CD4-positive, alpha-beta T cell (primary cell): ENCODE measurements around the gene TBC1D22A. TPM values are rescaled to one million over a fixed set of nuclear protein-coding genes. Genes with fewer than 3 reads are reported as not detected.

Experiments used
- ATAC-seq: fragments of 200-7000 bp; cut with Tn5 transposase; one replicate; pipeline ENCODE4 v1.10.0; 2022; ENCODE audit warnings: mild to moderate bottlenecking; ENCODE audit not compliant: poor library complexity
- CTCF ChIA-PET: fragments of 350-600 bp; sonication (Branson Sonifier 250); formaldehyde crosslinking; loops from one replicate; lab custom pipeline; 2021; ENCODE audit warnings: antibody characterized with exemption, inconsistent platforms; lab: Charles Lee
- POLR2A ChIA-PET: fragments of 350-600 bp; sonication (Branson Sonifier 250); formaldehyde crosslinking; loops from one replicate; lab custom pipeline; 2021; ENCODE audit warnings: antibody characterized with exemption, inconsistent platforms; lab: Charles Lee
- DNase-seq, 14 experiments: peaks; one replicate each; pipeline ENCODE4 v3.0.0-alpha.2; 2013 to 2020; ENCODE audit warnings: mixed read lengths in 2 of 14
- H3K27ac ChIP-seq, 2 donors: one replicate each; pipeline versions ENCODE4 v1.5.1 to v1.7.0; 2013; ENCODE audit warnings: low read length in 2 of 2, low read depth in 1 of 2, mild to moderate bottlenecking in 1 of 2
- H3K27me3 ChIP-seq, 2 experiments: 1 replicate in 1 of 2; 2 replicates in 1 of 2; pipeline versions ENCODE4 v1.6.1 to v1.7.0; 2013; ENCODE audit warnings: low read length in 2 of 2, control low read depth in 1 of 2, mild to moderate bottlenecking in 1 of 2, moderate library complexity in 1 of 2; ENCODE audit not compliant: insufficient read depth in 2 of 2, control insufficient read depth in 1 of 2
- H3K36me3 ChIP-seq: one replicate; pipeline ENCODE4 v1.6.1; 2013; ENCODE audit warnings: low read length, control low read depth; ENCODE audit not compliant: insufficient read depth
- H3K4me1 ChIP-seq: one replicate; pipeline ENCODE4 v1.6.1; 2013; ENCODE audit warnings: low read length, control low read depth; ENCODE audit not compliant: insufficient read depth
- H3K4me3 ChIP-seq: one replicate; pipeline ENCODE4 v1.5.1; 2013; ENCODE audit warnings: mild to moderate bottlenecking, low read length, moderate library complexity
- H3K9me3 ChIP-seq, 2 experiments: 1 replicate in 1 of 2; 2 replicates in 1 of 2; pipeline versions ENCODE4 v1.6.1 to v1.7.0; 2013; ENCODE audit warnings: low read length in 2 of 2, mild to moderate bottlenecking in 2 of 2, control low read depth in 1 of 2, moderate library complexity in 1 of 2; ENCODE audit not compliant: control insufficient read depth in 1 of 2, insufficient read depth in 1 of 2
- H3K27ac Mint-ChIP-seq: one replicate; pipeline ENCODE4 v1.8.0; 2020; ENCODE audit warnings: mixed read lengths
- H3K27me3 Mint-ChIP-seq: one replicate; pipeline ENCODE4 v1.8.0; 2021; ENCODE audit warnings: mixed read lengths
- H3K36me3 Mint-ChIP-seq: one replicate; pipeline ENCODE4 v1.8.0; 2021; ENCODE audit warnings: low read depth, mixed read lengths
- H3K4me1 Mint-ChIP-seq: one replicate; pipeline ENCODE4 v1.8.0; 2021; ENCODE audit warnings: low read depth, mixed read lengths
- H3K4me3 Mint-ChIP-seq: one replicate; pipeline ENCODE4 v1.8.0; 2020; ENCODE audit warnings: mild to moderate bottlenecking, mixed read lengths
- H3K9me3 Mint-ChIP-seq: one replicate; pipeline ENCODE4 v1.8.0; 2020; ENCODE audit warnings: mixed read lengths
- intact Hi-C, 2 experiments: fragments of 100-400 bp; cut with DNase I in 1 of 2; cut with micrococcal nuclease in 1 of 2; formaldehyde crosslinking; loops; one replicate each; pipeline versions ENCODE4 v1.15.1 to v1.9.0; 2023 to 2025; cut with DNase I, micrococcal nuclease
- total RNA-seq, 174 experiments: library from RNA in 2 of 174; stranded (reverse) in 2 of 174; gene quantifications; one replicate each; pipeline ENCODE4 v1.2.3 and lab custom pipeline; 2021 to 2026
- TF ChIP-seq, protein P1 (sequence below): fragments of 200-600 bp; IDR thresholded peaks from one replicate; pipeline ENCODE4 v1.8.0; 2022; ENCODE audit warnings: antibody characterized with exemption, mild to moderate bottlenecking

TBC1D22A gene
- total RNA-seq, 2 experiments from 2014 or later, result 27.1 to 31.7 TPM

DNA sequence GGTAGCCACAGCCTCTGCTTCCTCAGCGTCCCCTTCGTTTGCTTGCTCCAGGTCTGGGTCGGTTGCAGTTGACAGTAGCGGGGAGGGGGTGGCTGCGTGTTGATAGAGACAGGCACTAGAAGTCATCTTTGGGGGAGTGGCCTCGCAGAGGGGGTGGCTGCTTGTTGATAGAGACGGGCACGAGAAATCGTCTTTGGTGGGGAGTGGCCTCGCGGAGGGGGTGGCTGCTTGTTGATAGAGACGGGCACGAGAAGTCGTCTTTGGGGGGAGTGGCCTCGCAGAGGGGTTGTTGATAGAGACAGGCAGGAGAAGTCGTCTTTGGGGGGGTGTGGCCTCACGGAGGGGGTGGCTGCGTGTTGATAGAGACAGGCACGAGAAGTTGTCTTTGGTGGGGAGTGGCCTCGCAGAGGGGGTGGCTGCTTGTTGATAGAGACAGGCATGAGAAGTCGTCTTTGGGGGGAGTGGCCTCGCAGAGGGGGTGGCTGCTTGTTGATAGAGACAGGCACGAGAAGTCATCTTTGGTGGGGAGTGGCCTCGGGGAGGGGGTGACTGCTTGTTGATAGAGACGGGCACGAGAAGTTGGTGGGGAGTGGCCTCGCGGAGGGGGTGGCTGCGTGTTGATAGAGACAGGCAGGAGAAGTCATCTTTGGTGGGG, 328.3 kb downstream of the TBC1D22A start:
- Mint-ChIP-seq H3K4me1 (peaks cover 54% of the 10 kb centered on the region), H3K36me3 (peaks cover 21% of the 10 kb centered on the region), H3K27ac (peak overlapping the region; percentile 89), H3K27me3 (no peaks in the 10 kb centered on the region), H3K4me3 (peak overlapping the region; percentile 81), H3K9me3 (no peaks in the 10 kb centered on the region)
- H3K4me1 ChIP-seq, result peaks cover 27% of the 10 kb centered on the region
- H3K27me3 ChIP-seq, result no peaks in the 10 kb centered on the region
- CTCF ChIA-PET, result no interaction called here
- intact Hi-C loops, result no loop called here
- H3K9me3 ChIP-seq, result peaks cover 0 to 22% of the 10 kb centered on the region in 2 experiments
- H3K36me3 ChIP-seq, result no peaks in the 10 kb centered on the region
- H3K27ac ChIP-seq, result no peak overlapping the region
- POLR2A ChIA-PET, result no interaction called here
- peak; percentile 78 for ATAC-seq
- DNase-seq, result peak in 11 of 14 experiments; percentile 6 to 87 (median 27)
- TF ChIP-seq, protein P1, sequence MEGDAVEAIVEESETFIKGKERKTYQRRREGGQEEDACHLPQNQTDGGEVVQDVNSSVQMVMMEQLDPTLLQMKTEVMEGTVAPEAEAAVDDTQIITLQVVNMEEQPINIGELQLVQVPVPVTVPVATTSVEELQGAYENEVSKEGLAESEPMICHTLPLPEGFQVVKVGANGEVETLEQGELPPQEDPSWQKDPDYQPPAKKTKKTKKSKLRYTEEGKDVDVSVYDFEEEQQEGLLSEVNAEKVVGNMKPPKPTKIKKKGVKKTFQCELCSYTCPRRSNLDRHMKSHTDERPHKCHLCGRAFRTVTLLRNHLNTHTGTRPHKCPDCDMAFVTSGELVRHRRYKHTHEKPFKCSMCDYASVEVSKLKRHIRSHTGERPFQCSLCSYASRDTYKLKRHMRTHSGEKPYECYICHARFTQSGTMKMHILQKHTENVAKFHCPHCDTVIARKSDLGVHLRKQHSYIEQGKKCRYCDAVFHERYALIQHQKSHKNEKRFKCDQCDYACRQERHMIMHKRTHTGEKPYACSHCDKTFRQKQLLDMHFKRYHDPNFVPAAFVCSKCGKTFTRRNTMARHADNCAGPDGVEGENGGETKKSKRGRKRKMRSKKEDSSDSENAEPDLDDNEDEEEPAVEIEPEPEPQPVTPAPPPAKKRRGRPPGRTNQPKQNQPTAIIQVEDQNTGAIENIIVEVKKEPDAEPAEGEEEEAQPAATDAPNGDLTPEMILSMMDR, result no peak
- H3K4me3 ChIP-seq, result peak overlapping the region; percentile 39

DNA sequence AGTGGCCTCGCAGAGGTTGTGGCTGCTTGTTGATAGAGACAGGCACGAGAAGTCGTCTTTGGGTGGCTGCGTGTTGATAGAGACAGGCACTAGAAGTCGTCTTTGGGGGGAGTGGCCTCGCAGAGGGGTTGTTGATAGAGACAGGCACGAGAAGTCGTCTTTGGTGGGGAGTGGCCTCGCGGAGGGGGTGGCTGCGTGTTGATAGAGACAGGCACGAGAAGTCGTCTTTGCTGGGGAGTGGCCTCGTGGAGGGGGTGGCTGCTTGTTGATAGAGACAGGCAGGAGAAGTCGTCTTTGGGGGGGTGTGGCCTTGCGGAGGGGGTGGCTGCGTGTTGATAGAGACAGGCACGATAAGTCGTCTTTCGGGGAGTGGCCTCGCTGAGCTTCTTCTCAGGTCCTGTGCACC, 328.8 kb downstream of the TBC1D22A start:
- H3K27me3 Mint-ChIP-seq, result no peaks in the 10 kb centered on the region
- peak overlapping the region; percentile 89 for H3K27ac Mint-ChIP-seq
- peak in 5 of 14 experiments; percentile 4 to 74 (median 24) for DNase-seq
- H3K4me3 Mint-ChIP-seq, result peak overlapping the region; percentile 81
- Histone ChIP-seq H3K36me3 (no peaks in the 10 kb centered on the region), H3K4me3 (peak overlapping the region; percentile 39), H3K4me1 (peaks cover 27% of the 10 kb centered on the region), H3K27ac (no peak overlapping the region), H3K27me3 (no peaks in the 10 kb centered on the region), H3K9me3 (peaks cover 0 to 22% of the 10 kb centered on the region in 2 experiments)
- POLR2A ChIA-PET, result no interaction called here
- TF ChIP-seq, protein P1, result no peak
- CTCF ChIA-PET, result no interaction called here
- H3K9me3 Mint-ChIP-seq, result no peaks in the 10 kb centered on the region
- peaks cover 54% of the 10 kb centered on the region for H3K4me1 Mint-ChIP-seq
- intact Hi-C loops, result no loop called here
- H3K36me3 Mint-ChIP-seq, result peaks cover 21% of the 10 kb centered on the region
- peak; percentile 60 for ATAC-seq

DNA sequence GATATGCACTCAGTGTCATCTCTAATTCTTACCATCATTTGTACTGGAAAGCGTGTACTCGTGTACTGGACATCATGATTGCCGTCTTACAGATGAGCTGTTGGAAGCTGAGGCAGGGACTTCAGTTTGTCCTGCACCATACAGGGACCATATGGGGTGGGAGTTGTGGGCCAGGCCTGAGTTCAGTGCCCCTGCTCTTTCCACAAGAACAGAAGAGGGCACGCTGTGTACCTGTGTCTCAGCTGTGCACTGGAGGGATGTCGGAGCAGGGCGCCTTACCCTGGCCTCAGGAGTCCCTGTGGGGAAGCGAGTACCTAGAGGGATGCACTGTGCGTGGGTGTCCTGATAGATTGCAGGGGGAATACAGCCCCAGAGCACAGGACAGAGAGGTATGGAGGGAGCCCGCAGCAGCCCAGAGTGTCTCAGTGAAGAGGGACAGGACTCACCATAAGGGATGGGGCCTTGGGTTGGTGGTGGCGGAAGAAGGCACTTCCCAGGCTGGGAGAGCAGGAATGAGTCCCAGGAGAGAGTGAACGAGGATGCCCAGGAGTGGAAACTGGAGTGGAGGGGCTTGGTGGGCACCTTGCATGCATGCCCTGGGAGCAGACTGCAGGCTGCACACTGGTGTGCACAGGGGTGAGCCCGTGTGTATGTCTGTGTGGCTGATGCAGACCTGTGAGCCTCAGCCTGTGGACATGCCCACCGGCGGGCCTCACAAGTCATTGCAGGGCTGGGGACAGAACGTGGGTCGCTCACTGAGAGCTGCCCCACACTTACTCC, 329.7 kb downstream of the TBC1D22A start:
- H3K9me3 ChIP-seq, result peaks cover 0 to 22% of the 10 kb centered on the region in 2 experiments
- no peaks in the 10 kb centered on the region for H3K27me3 ChIP-seq
- Mint-ChIP-seq H3K36me3 (peaks cover 21% of the 10 kb centered on the region), H3K27me3 (no peaks in the 10 kb centered on the region), H3K27ac (peak overlapping the region; percentile 89), H3K4me3 (no peak overlapping the region), H3K4me1 (peaks cover 47% of the 10 kb centered on the region), H3K9me3 (no peaks in the 10 kb centered on the region)
- ChIA-PET CTCF (no interaction called here), POLR2A (no interaction called here)
- no peak for ATAC-seq
- TF ChIP-seq, protein P1, result no peak
- H3K36me3 ChIP-seq, result no peaks in the 10 kb centered on the region
- H3K27ac ChIP-seq, result no peak overlapping the region
- no peak for DNase-seq
- intact Hi-C loops, result no loop called here
- H3K4me1 ChIP-seq, result peaks cover 27% of the 10 kb centered on the region
- no peak overlapping the region for H3K4me3 ChIP-seq
